ENCODE measurements around the gene CHD6. TPM values are rescaled to one million over a fixed set of nuclear protein-coding genes. Genes with fewer than 3 reads are reported as not detected.
A peak's percentile ranks its signal among the peaks of the same experiment; 100 is the strongest.

CHD6 gene
- total RNA-seq, 1 donor from 2014 or later: 47.7 TPM

DNA sequence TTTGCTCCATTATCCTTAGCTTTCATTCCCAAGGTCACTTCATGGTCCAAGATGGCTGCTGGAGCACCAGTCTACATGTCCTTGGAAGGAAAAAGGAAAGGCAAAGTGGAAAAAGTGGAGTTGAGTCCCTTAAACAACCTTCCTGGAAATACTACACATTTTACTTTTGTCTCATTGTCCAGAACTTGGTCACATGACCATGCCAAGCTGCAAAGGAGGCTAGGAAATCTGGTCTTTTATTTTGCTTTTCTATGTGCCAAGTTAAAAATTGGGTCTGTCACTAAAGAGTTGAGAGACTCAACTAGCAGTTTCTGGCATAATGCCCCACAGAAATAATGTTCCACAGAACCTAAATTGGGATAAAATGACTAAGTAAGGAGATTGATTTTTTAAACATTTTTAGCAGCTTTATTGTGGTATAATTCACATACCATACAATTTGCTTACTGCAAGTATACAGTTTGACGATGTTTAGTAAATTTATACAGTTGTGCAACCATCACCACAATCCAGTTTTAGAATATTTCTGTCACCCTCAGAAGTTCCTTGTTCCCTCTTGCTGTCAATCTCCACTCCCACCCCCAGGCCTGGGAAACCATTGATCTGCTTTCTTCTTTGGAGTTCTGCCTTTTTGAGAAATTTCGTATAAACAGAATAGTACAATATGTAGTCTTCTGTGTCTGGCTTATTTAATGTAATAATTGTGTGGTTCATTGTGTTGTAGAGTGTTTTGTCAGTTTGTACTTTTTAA lies 5.6 kb upstream of the CHD6 start:
- no peak for DNase-seq (ENCODE audit: low spot score)

DNA sequence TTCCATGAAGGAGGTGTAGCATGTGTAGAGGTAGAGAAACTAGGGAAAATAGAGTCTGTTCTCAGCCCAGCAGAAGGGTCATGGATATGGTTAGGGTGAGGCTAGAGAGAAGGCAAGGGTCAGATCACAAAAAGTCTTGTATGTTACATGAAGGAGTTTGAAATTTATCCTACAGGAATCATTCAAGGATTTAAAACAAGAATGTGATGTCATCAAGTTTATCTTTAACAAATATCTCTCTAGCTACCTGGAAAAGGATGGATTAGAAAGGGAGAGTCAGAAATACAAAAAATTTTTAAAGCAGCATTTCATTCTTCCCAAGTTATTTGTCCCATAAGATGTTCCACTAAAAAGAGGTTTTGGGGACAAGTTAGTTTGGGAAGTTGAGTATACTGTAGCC lies 4.4 kb upstream of the CHD6 start:
- no peak for DNase-seq (ENCODE audit: low spot score)

GRCh38 chr20:41621971-41622370 lies 3.8 kb upstream of the CHD6 start:
- DNase-seq (ENCODE audit: low spot score): no peak

DNA sequence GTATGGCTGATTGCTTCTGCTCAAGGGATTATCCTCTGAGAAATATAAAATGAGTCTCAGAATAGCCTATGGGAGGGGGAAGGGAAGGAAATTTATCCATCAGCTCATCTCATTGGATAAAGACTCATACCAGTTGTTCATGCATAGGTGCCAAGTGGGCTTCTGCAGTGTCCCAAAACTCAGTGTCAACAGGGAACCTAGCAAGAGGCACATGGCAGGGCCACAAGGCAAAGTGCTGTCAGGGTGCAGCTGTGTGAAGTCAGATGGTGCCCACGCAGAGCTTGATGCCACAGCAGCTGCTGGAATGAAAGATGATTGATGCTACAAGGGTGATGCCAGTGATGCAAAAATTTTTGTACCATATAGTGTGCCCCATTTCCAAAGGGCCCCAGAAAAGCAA lies 3.2 kb upstream of the CHD6 start:
- no peak for DNase-seq (ENCODE audit: low spot score)

DNA sequence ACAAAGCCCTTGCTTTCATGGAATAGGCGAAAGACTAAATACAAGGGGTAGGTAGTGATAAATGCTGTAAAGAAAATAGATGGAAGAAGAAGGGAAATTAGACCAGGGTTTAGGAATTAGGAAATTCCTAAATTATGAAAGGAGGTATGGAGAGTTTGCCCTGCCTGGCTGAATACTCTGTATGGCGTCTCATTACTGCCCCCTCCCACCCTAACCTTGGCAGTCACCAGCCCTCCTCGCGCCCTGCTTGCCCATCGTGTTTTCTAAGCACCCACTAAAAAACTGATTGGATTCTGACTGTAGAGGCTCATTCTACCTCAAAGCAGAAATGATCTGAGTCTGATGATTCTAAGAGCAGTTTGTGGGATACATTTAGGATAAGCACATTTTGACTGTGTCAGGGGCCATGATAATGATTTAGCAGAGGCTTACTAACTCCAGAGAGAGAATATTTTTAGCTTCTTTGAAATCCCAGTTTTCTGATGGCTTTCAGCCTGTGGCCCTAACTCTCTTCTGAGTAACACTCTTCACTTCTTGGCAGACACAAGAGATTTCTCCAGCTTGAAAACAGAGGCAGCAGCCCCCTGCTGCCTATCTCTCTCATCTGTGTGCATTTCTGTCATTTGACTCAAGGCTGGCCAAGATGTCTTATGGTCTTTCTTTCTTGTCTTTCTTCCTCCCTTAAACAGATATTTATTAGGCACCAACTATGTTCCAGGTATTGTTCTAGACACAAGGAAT lies 1.4 kb upstream of the CHD6 start:
- DNase-seq (ENCODE audit: low spot score): no peak

GRCh38 chr20:41618807-41619311 lies 682 bp upstream of the CHD6 start:
- DNase-seq (ENCODE audit: low spot score): peak; percentile 26

DNA sequence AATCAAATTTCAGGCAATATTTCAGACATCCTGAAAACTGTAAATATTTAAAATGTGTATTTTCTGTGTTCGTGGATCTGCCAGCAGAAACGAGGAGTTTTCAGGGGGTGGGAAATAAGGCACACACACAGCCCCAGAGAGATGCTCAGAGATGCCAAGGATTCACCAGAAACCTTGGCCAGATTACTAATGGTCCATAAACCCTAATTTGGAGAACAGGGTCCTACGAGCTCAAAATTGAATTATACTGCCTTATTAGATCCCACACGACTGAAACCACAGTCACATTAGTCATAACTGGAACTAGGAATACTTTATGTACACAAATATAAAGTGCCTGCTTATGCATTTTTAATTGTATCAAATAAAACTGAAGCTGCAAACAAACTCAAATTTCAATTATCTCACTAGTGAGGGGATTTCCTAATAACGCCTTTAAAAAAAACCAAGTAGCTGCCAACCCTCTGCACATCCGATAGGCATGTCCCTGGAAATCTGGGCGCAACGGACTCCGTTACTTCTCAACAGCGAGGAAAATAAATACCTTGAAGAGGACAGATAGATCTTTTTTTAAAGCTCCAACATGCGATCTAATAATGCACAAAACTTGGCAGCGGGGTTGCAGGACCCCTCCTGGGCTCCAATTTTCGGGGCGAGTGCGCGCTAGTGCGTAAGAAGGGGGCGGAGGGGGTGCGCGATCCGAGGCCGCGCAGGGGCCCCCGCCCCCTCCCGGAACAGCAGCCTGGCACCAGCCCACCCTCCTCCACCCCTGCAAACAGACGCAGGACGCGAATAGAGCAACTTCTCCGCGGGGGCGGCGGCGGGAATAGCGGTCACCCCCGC lies 897 bp downstream of the CHD6 start:
- DNase-seq (ENCODE audit: low spot score): no peak

GRCh38 chr20:41616228-41616627 lies 1.9 kb downstream of the CHD6 start:
- no peak for DNase-seq (ENCODE audit: low spot score)

DNA sequence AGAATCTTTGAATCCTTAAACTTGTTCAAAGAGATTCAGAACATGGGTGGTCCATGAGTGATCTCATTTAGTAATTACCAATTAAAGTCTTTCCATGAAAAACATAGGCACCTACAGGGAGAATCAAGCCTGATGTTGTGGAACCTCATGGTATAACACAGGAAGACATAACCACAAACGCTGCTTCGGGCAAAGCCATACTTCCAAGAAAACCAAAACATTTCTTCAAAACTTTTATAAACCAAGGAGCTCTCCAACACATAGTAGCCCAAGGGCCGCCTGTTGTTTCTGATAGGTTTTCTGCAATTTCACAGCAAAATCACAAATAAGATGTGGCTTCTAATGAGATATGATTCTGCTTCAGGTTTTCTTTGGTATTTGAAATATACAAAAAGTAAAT lies 2.5 kb downstream of the CHD6 start:
- DNase-seq (ENCODE audit: low spot score): no peak

DNA sequence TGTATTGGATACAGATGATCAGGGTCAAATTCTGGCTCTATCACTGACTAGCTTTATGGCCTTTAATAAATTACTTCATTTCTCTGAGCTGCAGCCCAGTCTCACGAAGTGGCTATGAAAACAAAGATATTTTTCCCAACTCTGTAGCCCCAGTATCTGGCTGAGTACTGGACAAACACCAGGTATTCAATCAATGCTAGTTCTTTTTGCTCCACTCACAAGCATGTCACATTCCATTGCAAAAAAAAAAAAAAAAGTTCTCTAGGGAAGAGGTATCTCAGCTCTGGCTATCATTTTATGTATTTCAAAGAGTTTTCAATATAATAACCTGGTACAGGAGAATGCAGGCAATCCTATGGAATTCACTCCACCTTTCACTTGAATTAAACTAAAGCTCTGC lies 3.1 kb downstream of the CHD6 start:
- DNase-seq (ENCODE audit: low spot score): no peak

GRCh38 chr20:41613321-41613720 lies 4.9 kb downstream of the CHD6 start:
- DNase-seq (ENCODE audit: low spot score): no peak

DNA sequence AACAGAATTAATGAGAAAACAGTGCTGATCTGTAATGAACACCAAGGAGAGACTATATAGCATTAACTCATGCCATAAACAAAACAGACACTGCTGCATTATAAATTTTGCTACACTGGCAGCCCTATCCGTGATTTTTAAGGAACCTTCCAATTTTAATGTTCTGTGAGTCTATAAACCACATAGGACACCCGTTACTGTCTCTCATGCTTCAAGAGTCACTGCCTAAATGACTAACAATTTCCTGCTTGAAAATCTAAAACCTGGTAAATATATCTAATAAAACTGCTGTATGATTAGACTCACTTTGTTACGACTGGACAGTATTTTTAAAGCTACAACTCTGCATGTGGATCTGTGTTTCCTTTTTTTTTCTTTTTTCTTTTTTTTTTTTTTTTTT lies 8.7 kb downstream of the CHD6 start:
- no peak for DNase-seq (ENCODE audit: low spot score)

DNA sequence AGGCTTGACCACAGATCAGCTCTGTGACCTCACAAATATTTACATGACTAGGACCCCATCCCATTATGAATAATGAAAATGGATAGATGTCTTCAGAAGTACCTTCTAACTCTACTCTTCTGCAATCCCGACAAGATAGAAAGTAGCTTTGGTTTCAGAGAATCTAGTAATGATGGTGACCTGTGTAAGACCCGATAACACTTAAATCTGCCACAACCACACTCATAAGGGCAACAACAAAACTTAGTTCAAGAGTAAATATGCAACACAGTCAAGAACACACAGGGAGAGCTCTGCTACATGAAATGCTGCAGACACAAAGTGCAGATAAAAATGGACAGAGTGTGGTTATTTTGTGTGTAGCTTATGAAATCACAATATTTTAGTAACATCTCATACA lies 9.6 kb downstream of the CHD6 start:
- DNase-seq (ENCODE audit: low spot score): no peak

DNA sequence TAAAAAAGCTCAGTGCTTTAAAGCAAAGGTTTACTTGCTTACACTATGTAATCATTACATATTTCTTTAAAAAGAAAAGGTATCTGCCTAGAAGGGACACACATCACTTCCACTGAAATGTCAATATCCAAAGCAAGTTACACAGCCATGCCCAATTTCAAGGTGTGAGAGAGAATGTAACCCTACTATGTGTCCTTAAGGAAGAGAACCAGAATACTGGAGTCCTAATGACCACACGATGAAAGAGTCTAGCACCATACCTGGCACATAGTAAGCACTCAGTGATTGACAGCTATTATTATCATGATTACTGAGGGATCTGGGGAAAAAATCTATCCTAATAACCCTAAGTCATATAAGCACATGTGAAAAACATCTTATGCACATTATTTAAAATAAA lies 10.4 kb downstream of the CHD6 start:
- DNase-seq (ENCODE audit: low spot score): no peak

DNA sequence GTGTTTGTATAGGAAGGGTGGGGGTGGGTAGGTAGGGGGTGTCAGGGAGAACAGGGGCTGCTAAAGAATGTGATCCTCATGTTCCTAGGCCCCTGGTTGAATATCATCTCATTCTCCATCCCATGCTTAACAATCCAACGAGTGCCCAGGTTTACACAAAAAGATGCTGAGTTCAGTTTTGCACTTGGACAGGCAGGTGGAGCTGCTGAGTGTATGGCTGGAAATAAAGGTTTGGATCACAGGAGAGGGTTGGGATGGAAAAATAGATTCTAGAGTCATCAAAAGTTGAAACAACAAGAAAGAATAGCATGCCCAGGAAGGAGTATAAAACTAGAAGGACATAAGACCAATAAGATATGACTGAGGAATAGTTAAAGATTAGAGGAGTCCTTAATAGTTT lies 14.2 kb downstream of the CHD6 start:
- DNase-seq (ENCODE audit: low spot score): no peak

GRCh38 chr20:41601742-41602141 lies 16.4 kb downstream of the CHD6 start:
- DNase-seq (ENCODE audit: low spot score): no peak

DNA sequence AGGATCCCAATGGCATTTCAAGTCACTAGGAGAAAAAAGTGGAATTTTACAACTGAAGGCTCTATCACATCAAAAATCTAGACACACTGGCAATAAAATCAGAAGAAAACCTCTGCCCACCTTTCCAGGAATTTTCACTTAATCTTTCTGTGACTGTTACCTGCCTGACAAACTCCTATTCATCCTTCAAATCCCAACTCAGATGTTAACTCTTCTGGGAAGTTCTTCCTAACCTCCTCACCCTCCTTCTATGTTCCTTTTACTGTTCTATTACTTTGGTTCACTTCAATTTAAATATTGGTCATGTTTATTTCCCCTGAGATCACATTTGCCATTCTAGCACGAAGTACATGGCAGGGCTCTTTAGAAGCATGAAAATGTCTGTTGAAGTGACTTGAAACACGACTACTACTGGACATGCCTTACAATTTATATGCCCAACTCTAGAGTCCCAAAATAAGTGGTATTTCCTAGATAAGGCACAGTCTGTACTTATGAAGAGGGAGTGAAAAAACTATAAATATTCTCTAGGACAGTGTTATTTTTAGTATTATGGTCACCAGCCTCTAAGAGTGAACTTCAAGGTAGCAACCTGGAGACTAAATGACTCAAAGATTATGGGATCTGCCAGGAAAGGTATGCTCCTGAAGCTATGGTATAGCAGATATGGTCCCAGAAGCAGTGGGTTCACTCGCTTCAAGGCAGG lies 17.1 kb downstream of the CHD6 start:
- DNase-seq (ENCODE audit: low spot score): no peak

- DNase-seq (ENCODE audit: low spot score): no peak
Measured at GRCh38 chr20:41599699-41600104, 18.5 kb downstream of the CHD6 start.

- no peak for DNase-seq (ENCODE audit: low spot score)
Measured at GRCh38 chr20:41598719-41599118, 19.5 kb downstream of the CHD6 start.

- no peak for DNase-seq (ENCODE audit: low spot score)
Measured at GRCh38 chr20:41594514-41595322, 23.5 kb downstream of the CHD6 start.

All from mucosa of gallbladder (tissue), 1 donor.